Heart right ventricle (tissue), 16 donors: ENCODE data around the gene PIGV. TPM values are rescaled to one million over a fixed set of nuclear protein-coding genes. Genes with fewer than 3 reads are reported as not detected.
A peak's percentile ranks its signal among the peaks of the same experiment; 100 is the strongest.

Experiments used
- ATAC-seq, 8 donors: fragments of 200-7000 bp; cut with Tn5 transposase; one replicate each; pipeline ENCODE4 v1.9.1; 2020; ENCODE audit warnings: mild to moderate bottlenecking in 8 of 8, moderate library complexity in 8 of 8, moderate number of reproducible peaks in 1 of 8
- DNase-seq, 2 donors: peaks; one replicate each; pipeline ENCODE4 v3.0.0-alpha.2; 2020
- H3K27ac ChIP-seq, 10 donors: fragments of 200-600 bp; sonication (generic) in 2 of 10; one replicate each; pipeline versions ENCODE4 v1.5.0 to v1.8.0; 2020 to 2022; ENCODE audit warnings: mild to moderate bottlenecking in 3 of 10
- H3K27me3 ChIP-seq, 7 donors: fragments of 200-600 bp; one replicate each; pipeline ENCODE4 v1.8.0; 2021 to 2022; ENCODE audit warnings: mild to moderate bottlenecking in 2 of 7
- H3K36me3 ChIP-seq, 9 donors: fragments of 200-600 bp; sonication (generic) in 1 of 9; one replicate each; pipeline versions ENCODE4 v1.5.0 to v1.8.0; 2020 to 2022; ENCODE audit warnings: mild to moderate bottlenecking in 2 of 9
- H3K4me1 ChIP-seq, 9 donors: fragments of 200-600 bp; sonication (generic) in 1 of 9; one replicate each; pipeline versions ENCODE4 v1.5.0 to v1.8.0; 2020 to 2022; ENCODE audit warnings: mild to moderate bottlenecking in 4 of 9
- H3K4me3 ChIP-seq, 10 donors: fragments of 200-600 bp; sonication (generic) in 2 of 10; one replicate each; pipeline versions ENCODE4 v1.5.0 to v1.8.0; 2020 to 2022; ENCODE audit warnings: mild to moderate bottlenecking in 7 of 10, moderate library complexity in 2 of 10
- H3K9me3 ChIP-seq, 11 donors: fragments of 200-600 bp in 10 of 11; sonication (generic) in 2 of 11; one replicate each; pipeline versions ENCODE4 v1.5.0 to v1.8.0; 2013 to 2022; ENCODE audit warnings: mild to moderate bottlenecking in 2 of 11, control low read depth in 1 of 11, moderate library complexity in 1 of 11
- WGBS, 2 donors: extraction: QIAGEN DNeasy Blood & Tissue Kit; methylation state at CpG; one replicate each; pipeline ENCODE4 v1.1.7; 2013; ENCODE audit warnings: inconsistent platforms in 1 of 2; 5-methylcytosine and 5-hydroxymethylcytosine counted together
- intact Hi-C, 10 donors: fragments of 100-400 bp; cut with DNase I; formaldehyde crosslinking; loops; one replicate each; pipeline versions ENCODE4 v1.11.1 to v1.14.2; 2022
- polyA plus RNA-seq, 2 donors: library from polyadenylated mRNA; stranded (reverse); fragments of 200-250 nt; gene quantifications; one replicate each; pipeline ENCODE4 v1.2.3, GENCODE V29; 2013
- total RNA-seq, 10 donors: library from RNA; stranded (reverse); fragmentation: NEBNext Ultra II Directional in 3 of 10; extraction: Animal tissue kit (Norgen Biotek cat#: 25700) in 3 of 10; gene quantifications; one replicate each; pipeline versions ENCODE4 v1.2.1 to v1.2.4, GENCODE V29; 2021 to 2023
- TF ChIP-seq, protein P1 (sequence below), 9 donors: fragments of 200-600 bp; sonication (generic) in 2 of 9; IDR thresholded peaks; one replicate each; pipeline versions ENCODE4 v1.5.0 to v1.8.0; 2021 to 2022; ENCODE audit warnings: antibody characterized with exemption in 9 of 9, mild to moderate bottlenecking in 5 of 9, moderate library complexity in 1 of 9
- donor health status: Arrhythmogenic right ventricular cardiomyopathy.
- donor health status: ischemic (EF 13 %, LVEDD 7.1; RV severe dilation, severe dysfunction).
- donor health status: healthy with polysubstance abuse.
- donor health status: DM: no; HTN: yes; CAD: no.
- donor health status: DM: no; HTN: no; CAD: no.
- donor health status: ischemic (EF 25% LVEDD 6.9; RV normal size, moderate dysfunction).
- donor health status: ischemic (EF 25% LVEDD 5.7; RV mildly dilated, moderate dysfunction).
- donor health status: healthy.
- donor health status: DM: yes; HTN: yes; CAD: no.
- donor health status: Ischemic cardiomyopathy.
- donor health status: ischemic (EF 35%, LVEDD 5.7; RV mildly dilated, moderate dysfunction).
- donor health status: nonischemic (EF 11% LVEDD 7.7; RV severe dilation, severe dysfunction).
- donor health status: DM: yes; HTN: yes; CAD: no.
- donor health status: PGD.
- donor health status: ischemic (EF 29% LVEDD 5.4; RV normal size, mild dysfunction).
- donor health status: nonischemic (EF 23%, LVEDD 6.1; RV moderate dilation, normal function).

Gene PIGV
- total and polyA plus RNA-seq, 12 donors = 2.7 to 7.5 (median 4.1) TPM

DNA sequence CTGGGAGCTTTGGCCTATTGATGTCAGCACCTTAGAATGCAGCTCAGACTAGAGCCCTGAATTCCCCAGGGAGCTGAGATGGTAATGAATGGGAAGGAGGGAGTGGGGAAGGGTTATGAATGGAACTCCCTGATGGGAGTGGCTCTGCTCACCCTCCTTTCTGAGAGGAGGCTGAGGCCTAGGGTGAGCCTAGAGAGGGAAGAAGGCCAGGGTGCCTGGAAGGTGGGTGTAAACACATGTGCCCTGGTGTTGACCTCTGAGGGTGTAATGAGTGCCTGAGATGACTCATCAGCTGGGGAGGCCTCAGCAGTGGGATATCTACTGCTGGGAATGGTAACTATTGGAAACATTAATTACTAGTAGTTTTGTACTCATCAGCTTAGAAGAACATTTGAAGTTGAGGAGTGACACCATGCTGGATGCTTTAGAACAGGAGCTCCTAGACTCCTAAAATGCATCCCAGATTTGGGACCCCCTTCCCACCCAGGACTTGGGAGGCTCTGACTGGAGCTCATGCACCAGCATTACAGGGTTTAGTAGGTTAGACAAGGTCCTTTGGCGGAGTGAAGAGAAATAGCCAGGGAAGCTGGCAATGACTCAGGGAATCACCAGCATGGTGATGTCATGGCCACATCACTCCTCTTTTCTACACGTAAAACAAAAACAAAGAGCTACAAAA lies 16.0 kb upstream of the PIGV start:
- intact Hi-C loops = no loop called here
- TF ChIP-seq, protein P1, sequence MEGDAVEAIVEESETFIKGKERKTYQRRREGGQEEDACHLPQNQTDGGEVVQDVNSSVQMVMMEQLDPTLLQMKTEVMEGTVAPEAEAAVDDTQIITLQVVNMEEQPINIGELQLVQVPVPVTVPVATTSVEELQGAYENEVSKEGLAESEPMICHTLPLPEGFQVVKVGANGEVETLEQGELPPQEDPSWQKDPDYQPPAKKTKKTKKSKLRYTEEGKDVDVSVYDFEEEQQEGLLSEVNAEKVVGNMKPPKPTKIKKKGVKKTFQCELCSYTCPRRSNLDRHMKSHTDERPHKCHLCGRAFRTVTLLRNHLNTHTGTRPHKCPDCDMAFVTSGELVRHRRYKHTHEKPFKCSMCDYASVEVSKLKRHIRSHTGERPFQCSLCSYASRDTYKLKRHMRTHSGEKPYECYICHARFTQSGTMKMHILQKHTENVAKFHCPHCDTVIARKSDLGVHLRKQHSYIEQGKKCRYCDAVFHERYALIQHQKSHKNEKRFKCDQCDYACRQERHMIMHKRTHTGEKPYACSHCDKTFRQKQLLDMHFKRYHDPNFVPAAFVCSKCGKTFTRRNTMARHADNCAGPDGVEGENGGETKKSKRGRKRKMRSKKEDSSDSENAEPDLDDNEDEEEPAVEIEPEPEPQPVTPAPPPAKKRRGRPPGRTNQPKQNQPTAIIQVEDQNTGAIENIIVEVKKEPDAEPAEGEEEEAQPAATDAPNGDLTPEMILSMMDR (IDR thresholded peaks at IDR 0.05) = no peak
- H3K27me3 ChIP-seq = no peaks in the 10 kb centered on the region
- DNase-seq (peak in 1 of 2 donors; percentile 20), ATAC-seq (peak; percentile 13 to 90 (median 66))
- peaks cover 3 to 49% (median 41%) of the 10 kb centered on the region in 9 donors for H3K4me1 ChIP-seq
- H3K36me3 ChIP-seq = peaks cover 0 to 100% (median 81%) of the 10 kb centered on the region in 9 donors
- WGBS, 2 donors = 82 to 87% methylated on average over 2 of the region's 2 CpGs
- no peak overlapping the region for H3K4me3 ChIP-seq
- H3K27ac ChIP-seq = peak overlapping the region in 8 of 10 donors; percentile 11 to 69 (median 30)
- no peaks in the 10 kb centered on the region for H3K9me3 ChIP-seq

DNA sequence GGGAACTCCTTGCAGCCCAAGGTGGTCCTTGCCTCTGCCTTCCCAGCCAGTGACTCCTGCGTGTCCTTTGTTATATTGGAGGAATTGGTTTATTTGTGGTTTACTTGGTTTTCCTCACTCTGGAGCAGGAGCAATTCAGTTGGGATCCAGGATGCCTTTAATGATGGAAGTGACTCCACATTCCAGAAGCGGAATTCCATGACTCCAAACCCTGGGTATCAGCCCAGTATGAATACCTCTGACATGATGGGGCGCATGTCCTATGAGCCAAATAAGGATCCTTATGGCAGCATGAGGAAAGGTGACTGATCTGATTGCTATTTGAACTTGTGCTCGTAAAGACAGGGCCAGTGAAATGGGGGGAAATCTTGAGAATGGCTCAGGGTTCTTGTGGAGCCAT lies 15.1 kb upstream of the PIGV start:
- Histone ChIP-seq H3K4me1 (peaks cover 3 to 40% (median 34%) of the 10 kb centered on the region in 9 donors), H3K27me3 (no peaks in the 10 kb centered on the region), H3K9me3 (no peaks in the 10 kb centered on the region), H3K36me3 (peaks cover 0 to 100% (median 81%) of the 10 kb centered on the region in 9 donors), H3K4me3 (no peak overlapping the region), H3K27ac (peak overlapping the region in 1 of 10 donors; percentile 57)
- intact Hi-C loops = no loop called here
- TF ChIP-seq, protein P1 (IDR thresholded peaks at IDR 0.05) = no peak
- 84 to 90% methylated on average over 4 of the region's 4 CpGs for WGBS, 2 donors
- ATAC-seq = no peak
- DNase-seq = no peak

DNA sequence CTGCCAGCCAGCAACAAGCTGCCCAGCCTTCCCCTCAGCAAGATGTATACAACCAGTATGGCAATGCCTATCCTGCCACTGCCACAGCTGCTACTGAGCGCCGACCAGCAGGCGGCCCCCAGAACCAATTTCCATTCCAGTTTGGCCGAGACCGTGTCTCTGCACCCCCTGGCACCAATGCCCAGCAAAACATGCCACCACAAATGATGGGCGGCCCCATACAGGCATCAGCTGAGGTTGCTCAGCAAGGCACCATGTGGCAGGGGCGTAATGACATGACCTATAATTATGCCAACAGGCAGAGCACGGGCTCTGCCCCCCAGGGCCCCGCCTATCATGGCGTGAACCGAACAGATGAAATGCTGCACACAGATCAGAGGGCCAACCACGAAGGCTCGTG lies 13.3 kb upstream of the PIGV start:
- WGBS, 2 donors = 96% methylated on average over 13 of the region's 13 CpGs
- no peak for DNase-seq
- TF ChIP-seq, protein P1 (IDR thresholded peaks at IDR 0.05) = no peak
- H3K4me1 ChIP-seq = peaks cover 0 to 28% (median 17%) of the 10 kb centered on the region in 9 donors
- no peaks in the 10 kb centered on the region for H3K9me3 ChIP-seq
- intact Hi-C loops = no loop called here
- H3K4me3 ChIP-seq = no peak overlapping the region
- H3K36me3 ChIP-seq = peaks cover 0 to 100% (median 87%) of the 10 kb centered on the region in 9 donors
- ATAC-seq = no peak
- no peaks in the 10 kb centered on the region for H3K27me3 ChIP-seq
- H3K27ac ChIP-seq = no peak overlapping the region

DNA sequence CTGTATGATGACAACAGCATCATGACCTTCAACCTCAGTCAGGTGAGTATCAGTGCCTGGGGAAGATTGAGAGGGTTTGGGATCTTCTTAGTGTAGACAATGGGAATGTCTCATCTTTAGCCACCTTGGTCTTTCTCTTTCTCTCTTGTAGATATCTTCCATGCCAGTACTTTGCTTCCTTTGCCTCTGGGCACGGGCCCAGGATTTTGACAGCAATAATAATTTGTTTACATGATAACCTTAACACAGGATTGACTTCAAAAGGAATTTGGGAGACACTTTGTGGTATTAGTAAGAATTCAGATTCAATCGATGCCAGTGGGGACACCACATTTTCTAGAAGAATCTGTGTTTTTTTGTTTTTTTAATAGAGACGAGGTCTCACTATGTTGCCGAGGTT lies 12.1 kb upstream of the PIGV start:
- peaks cover 0 to 100% (median 91%) of the 10 kb centered on the region in 9 donors for H3K36me3 ChIP-seq
- H3K4me1 ChIP-seq = peaks cover 0 to 29% (median 17%) of the 10 kb centered on the region in 9 donors
- TF ChIP-seq, protein P1 (IDR thresholded peaks at IDR 0.05) = no peak
- DNase-seq (no peak), ATAC-seq (no peak)
- no peaks in the 10 kb centered on the region for H3K9me3 ChIP-seq
- no peak overlapping the region for H3K4me3 ChIP-seq
- intact Hi-C loops = no loop called here
- WGBS, 2 donors = 75 to 76% methylated on average over 4 of the region's 4 CpGs
- H3K27me3 ChIP-seq = no peaks in the 10 kb centered on the region
- H3K27ac ChIP-seq = no peak overlapping the region
